RWPE2 (cell line): ENCODE data around the gene KRT80.

Source experiments
- ATAC-seq: fragments of 200-7000 bp; cut with Tn5 transposase; 3 replicates; pipeline ENCODE4 v1.9.1; 2021; ENCODE audit warnings: low read depth
- DNase-seq: peaks from one replicate; pipeline ENCODE4 v3.0.0-alpha.2; 2020; ENCODE audit warnings: low spot score
- H3K27ac ChIP-seq: fragments of 450-650 bp; 2 replicates; pipeline ENCODE4 v1.5.1; 2017; ENCODE audit warnings: mild to moderate bottlenecking; ENCODE audit not compliant: poor library complexity, severe bottlenecking
- H3K27me3 ChIP-seq: fragments of 250-450 bp; sonication (Bioruptor Pico); 2 replicates; pipeline ENCODE4 v1.5.1; 2021; ENCODE audit warnings: mild to moderate bottlenecking, moderate library complexity; ENCODE audit not compliant: insufficient read depth, poor library complexity, severe bottlenecking
- H3K36me3 ChIP-seq: fragments of 250-450 bp; sonication (Bioruptor Pico); 2 replicates; pipeline ENCODE4 v1.5.1; 2020; ENCODE audit warnings: low read depth, mild to moderate bottlenecking, moderate library complexity
- H3K4me1 ChIP-seq: fragments of 250-450 bp; sonication (Bioruptor Pico); 2 replicates; pipeline ENCODE4 v1.5.1; 2021; ENCODE audit warnings: mild to moderate bottlenecking, moderate library complexity; ENCODE audit not compliant: insufficient read depth, poor library complexity, severe bottlenecking
- H3K4me3 ChIP-seq: fragments of 250-450 bp; sonication (Bioruptor Pico); 2 replicates; pipeline ENCODE4 v1.5.1; 2021; ENCODE audit warnings: mild to moderate bottlenecking, moderate library complexity; ENCODE audit not compliant: severe bottlenecking
- H3K9me3 ChIP-seq: fragments of 250-450 bp; sonication (Bioruptor Pico); 2 replicates; pipeline ENCODE4 v1.5.1; 2021; ENCODE audit warnings: mild to moderate bottlenecking, moderate library complexity; ENCODE audit not compliant: severe bottlenecking
- TF ChIP-seq, protein P1 (sequence below): fragments of 450-650 bp; IDR thresholded peaks from one replicate; pipeline ENCODE4 v1.5.1; 2017; ENCODE audit warnings: mild to moderate bottlenecking, moderate library complexity; ENCODE audit not compliant: poor library complexity, severe bottlenecking

Gene KRT80

DNA sequence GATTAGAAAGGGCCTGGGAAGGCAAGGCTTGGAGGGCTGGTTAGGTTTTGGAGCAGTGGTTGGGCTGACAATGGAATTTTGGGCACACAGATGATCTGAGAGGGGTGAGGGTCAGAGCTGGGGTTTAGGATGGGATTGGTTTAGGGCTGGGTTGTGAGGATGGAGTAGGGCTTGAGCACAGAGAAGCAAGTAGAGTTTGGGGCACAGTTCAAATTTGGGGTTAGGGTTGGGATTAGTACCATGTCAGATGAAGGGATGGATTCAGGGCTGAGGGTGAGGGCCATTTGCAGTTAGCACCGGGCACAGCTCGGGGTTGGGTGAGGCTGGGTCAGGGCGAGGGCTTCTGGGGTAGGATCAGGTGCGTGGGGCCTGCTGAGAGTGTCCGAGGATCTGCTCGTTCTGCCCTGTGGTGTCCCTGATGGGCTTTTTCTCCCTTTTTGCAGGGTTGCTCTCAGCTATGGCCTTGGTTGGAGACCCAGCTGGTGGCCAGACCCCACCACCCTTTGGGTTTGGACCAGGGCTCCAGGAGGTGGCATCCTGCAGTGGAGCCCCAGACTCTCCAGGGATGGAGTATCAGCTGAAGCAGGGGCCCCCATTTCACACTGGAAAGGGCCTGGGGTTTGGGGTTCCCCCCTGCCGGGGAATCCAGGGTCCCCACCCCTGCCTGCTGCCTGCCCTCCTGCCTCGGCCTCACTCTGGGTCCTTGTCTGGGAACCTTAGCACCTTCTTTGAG is 45.6 kb downstream of the KRT80 start:
- DNase-seq (no peak), ATAC-seq (no peak)
- no peaks in the 10 kb centered on the region for H3K27me3 ChIP-seq
- no peaks in the 10 kb centered on the region for H3K36me3 ChIP-seq
- peak overlapping the region; percentile 100 for H3K27ac ChIP-seq
- TF ChIP-seq, protein P1, sequence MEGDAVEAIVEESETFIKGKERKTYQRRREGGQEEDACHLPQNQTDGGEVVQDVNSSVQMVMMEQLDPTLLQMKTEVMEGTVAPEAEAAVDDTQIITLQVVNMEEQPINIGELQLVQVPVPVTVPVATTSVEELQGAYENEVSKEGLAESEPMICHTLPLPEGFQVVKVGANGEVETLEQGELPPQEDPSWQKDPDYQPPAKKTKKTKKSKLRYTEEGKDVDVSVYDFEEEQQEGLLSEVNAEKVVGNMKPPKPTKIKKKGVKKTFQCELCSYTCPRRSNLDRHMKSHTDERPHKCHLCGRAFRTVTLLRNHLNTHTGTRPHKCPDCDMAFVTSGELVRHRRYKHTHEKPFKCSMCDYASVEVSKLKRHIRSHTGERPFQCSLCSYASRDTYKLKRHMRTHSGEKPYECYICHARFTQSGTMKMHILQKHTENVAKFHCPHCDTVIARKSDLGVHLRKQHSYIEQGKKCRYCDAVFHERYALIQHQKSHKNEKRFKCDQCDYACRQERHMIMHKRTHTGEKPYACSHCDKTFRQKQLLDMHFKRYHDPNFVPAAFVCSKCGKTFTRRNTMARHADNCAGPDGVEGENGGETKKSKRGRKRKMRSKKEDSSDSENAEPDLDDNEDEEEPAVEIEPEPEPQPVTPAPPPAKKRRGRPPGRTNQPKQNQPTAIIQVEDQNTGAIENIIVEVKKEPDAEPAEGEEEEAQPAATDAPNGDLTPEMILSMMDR: no peak
- peak overlapping the region; percentile 25 for H3K4me3 ChIP-seq
- H3K4me1 ChIP-seq: peaks cover 57% of the 10 kb centered on the region
- H3K9me3 ChIP-seq: no peaks in the 10 kb centered on the region

- peaks cover 56% of the 10 kb centered on the region for H3K4me1 ChIP-seq
- TF ChIP-seq, protein P1: no peak
- H3K27ac ChIP-seq: peak overlapping the region; percentile 100
- no peak for ATAC-seq
- no peaks in the 10 kb centered on the region for H3K9me3 ChIP-seq
- no peaks in the 10 kb centered on the region for H3K27me3 ChIP-seq
- no peaks in the 10 kb centered on the region for H3K36me3 ChIP-seq
- no peak overlapping the region for H3K4me3 ChIP-seq
- DNase-seq: no peak
These were observed 46.4 kb downstream of the KRT80 start for GRCh38 chr12:52145228-52146088.

DNA sequence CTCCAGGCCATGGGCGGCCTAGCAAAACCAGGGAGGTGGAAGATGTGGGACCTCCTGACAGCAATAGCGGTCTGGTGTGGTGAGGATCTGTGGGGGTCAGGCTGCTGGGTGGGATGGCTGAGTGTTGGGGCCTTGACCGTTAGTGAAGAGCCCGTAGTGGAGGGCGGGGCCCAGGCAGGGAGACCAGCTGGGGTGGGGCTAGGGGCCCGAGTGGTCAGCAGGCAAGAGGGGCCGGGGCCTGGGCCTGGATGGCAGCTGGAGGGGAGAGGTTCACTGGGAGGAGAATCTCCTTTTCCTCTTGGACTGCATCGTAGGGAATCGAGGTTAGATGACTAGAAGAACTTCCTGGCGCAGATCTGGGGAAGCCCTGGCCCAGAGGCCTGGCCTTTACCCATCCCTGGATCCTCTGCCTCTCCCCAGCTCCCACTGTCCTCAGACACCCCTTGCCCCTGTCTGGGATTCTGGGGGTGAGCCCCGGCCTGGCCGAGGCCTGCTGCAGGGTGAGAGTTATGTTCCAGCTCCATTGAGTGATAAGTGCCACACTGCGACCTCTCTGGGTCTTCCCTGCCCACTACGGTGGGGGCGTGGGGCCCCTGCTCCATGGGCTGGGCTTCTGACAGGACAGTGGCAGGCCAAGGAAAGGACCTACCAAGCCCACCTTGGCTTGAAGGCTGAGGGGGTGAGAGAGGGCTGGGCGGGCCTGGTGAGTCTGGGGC is 47.1 kb downstream of the KRT80 start:
- no peaks in the 10 kb centered on the region for H3K9me3 ChIP-seq
- H3K27me3 ChIP-seq: no peaks in the 10 kb centered on the region
- H3K36me3 ChIP-seq: no peaks in the 10 kb centered on the region
- DNase-seq (no peak), ATAC-seq (no peak)
- TF ChIP-seq, protein P1: no peak
- peak overlapping the region; percentile 100 for H3K27ac ChIP-seq
- H3K4me3 ChIP-seq: no peak overlapping the region
- peaks cover 55% of the 10 kb centered on the region for H3K4me1 ChIP-seq

GRCh38 chr12:52142431-52142830 is 49.4 kb downstream of the KRT80 start:
- no peaks in the 10 kb centered on the region for H3K9me3 ChIP-seq
- ATAC-seq: no peak
- no peak overlapping the region for H3K4me3 ChIP-seq
- no peak for DNase-seq
- peak overlapping the region; percentile 100 for H3K27ac ChIP-seq
- H3K4me1 ChIP-seq: peaks cover 35% of the 10 kb centered on the region
- TF ChIP-seq, protein P1: no peak
- H3K36me3 ChIP-seq: no peaks in the 10 kb centered on the region
- H3K27me3 ChIP-seq: no peaks in the 10 kb centered on the region
